HG03175 (cell line): Measurements from ENCODE around the gene CNBD2.
"Not testable (repeated sequence)": the region's sequence is repeated elsewhere in the genome, so short reads cannot be mapped to it uniquely, and the experiment has no call there.

ENCODE experiments used
- ATAC-seq: cut with Tn5 transposase; IDR thresholded peaks from one replicate; pipeline ENCODE4 v1.9.1; 2021; ENCODE audit warnings: mild to moderate bottlenecking, moderate library complexity; ENCODE audit not compliant: unreplicated experiment

The CNBD2 gene

GRCh38 chr20:36018208-36018988, 50.0 kb downstream of the CNBD2 start:
- ATAC-seq, result no peak

- ATAC-seq, result not testable (repeated sequence)
These were observed 57.7 kb downstream of the CNBD2 start for GRCh38 chr20:36026131-36026530.

GRCh38 chr20:36028106-36028808, 59.9 kb downstream of the CNBD2 start:
- no peak for ATAC-seq

GRCh38 chr20:36030149-36030548, 61.8 kb downstream of the CNBD2 start:
- ATAC-seq, result no peak

GRCh38 chr20:36031806-36032205, 63.4 kb downstream of the CNBD2 start:
- ATAC-seq, result no peak

- ATAC-seq, result no peak
These were observed 66.5 kb downstream of the CNBD2 start for GRCh38 chr20:36034875-36035274.

GRCh38 chr20:36035745-36036144, 67.4 kb downstream of the CNBD2 start:
- no peak for ATAC-seq

- no peak for ATAC-seq
These were observed 68.3 kb downstream of the CNBD2 start for GRCh38 chr20:36036688-36037087.

- ATAC-seq, result no peak
These were observed 72.2 kb downstream of the CNBD2 start for GRCh38 chr20:36040571-36040970.

GRCh38 chr20:36043441-36043840, 75.1 kb downstream of the CNBD2 start:
- ATAC-seq, result no peak

GRCh38 chr20:36043892-36044515, 75.6 kb downstream of the CNBD2 start:
- no peak for ATAC-seq

GRCh38 chr20:36045373-36045714, 77.0 kb downstream of the CNBD2 start:
- no peak for ATAC-seq

- not testable (repeated sequence) for ATAC-seq
These were observed 77.8 kb downstream of the CNBD2 start for GRCh38 chr20:36046073-36046798.

GRCh38 chr20:36049408-36049807, 81.0 kb downstream of the CNBD2 start:
- not testable (repeated sequence) for ATAC-seq

GRCh38 chr20:36050436-36051317, 82.3 kb downstream of the CNBD2 start:
- ATAC-seq, result peak; percentile 90

- ATAC-seq, result no peak
These were observed 83.1 kb downstream of the CNBD2 start for GRCh38 chr20:36051318-36052116.

- ATAC-seq, result no peak
These were observed 83.7 kb downstream of the CNBD2 start for GRCh38 chr20:36052117-36052513.

GRCh38 chr20:36053863-36054518, 85.6 kb downstream of the CNBD2 start:
- not testable (repeated sequence) for ATAC-seq

GRCh38 chr20:36055145-36055544, 86.8 kb downstream of the CNBD2 start:
- ATAC-seq, result no peak
